Left lobe of liver (tissue), 1 donor: ENCODE results near the gene WDFY4. TPM values are rescaled to one million over a fixed set of nuclear protein-coding genes. Genes with fewer than 3 reads are reported as not detected.

Source experiments
- total RNA-seq: library from RNA; stranded (reverse); gene quantifications from one replicate; pipeline ENCODE4 v1.2.1, GENCODE V29; 2021
- donor health status: DM: no; HTN: yes; CAD: no.

WDFY4 gene
- total RNA-seq, 1 donor from 2014 or later = 1.3 TPM

Other genes with a start within 250 kb of the WDFY4 start
- gene ARHGAP22, start 79.8 kb upstream of the WDFY4 start, total RNA-seq = 0.13 TPM